GM12801 (cell line): ENCODE data around the gene ZNF777.

ENCODE experiments used
- TF ChIP-seq, protein P1 (sequence below): IDR thresholded peaks from one replicate; pipeline ENCODE4 v1.5.1; 2011; ENCODE audit warnings: control low read depth; ENCODE audit not compliant: insufficient read length; ENCODE audit errors: extremely low read depth

Gene ZNF777

DNA sequence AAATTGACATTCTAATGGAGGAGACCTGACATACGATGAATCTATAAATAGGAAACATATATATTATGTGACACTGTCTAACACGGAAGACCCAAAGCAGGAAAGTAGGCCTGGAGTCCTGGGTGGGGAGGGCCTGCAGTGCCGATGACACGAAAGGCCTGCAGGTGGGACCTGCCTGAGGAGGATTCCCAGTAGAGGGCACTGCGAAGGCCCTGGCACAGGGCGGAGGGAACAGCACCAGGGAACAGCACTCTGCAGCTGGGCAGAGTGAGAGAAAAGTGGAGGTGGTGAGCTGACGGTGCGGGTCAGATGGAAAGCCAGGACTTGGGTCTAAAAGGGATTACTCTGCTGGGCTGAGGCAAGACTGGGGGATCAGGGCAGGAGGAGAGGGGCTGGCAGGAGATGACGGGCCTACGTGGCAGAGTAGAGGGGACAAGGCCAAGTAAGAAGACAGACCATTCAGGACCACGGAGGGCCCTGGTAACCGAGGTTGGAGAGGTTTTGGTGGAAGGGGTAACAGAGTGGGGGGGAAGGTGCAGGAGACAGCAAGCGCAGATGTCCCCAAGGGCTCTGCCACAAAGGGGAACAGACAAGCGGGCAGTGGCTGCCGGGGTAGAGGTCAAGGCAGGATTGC lies 28.6 kb upstream of the ZNF777 start:
- TF ChIP-seq, protein P1, sequence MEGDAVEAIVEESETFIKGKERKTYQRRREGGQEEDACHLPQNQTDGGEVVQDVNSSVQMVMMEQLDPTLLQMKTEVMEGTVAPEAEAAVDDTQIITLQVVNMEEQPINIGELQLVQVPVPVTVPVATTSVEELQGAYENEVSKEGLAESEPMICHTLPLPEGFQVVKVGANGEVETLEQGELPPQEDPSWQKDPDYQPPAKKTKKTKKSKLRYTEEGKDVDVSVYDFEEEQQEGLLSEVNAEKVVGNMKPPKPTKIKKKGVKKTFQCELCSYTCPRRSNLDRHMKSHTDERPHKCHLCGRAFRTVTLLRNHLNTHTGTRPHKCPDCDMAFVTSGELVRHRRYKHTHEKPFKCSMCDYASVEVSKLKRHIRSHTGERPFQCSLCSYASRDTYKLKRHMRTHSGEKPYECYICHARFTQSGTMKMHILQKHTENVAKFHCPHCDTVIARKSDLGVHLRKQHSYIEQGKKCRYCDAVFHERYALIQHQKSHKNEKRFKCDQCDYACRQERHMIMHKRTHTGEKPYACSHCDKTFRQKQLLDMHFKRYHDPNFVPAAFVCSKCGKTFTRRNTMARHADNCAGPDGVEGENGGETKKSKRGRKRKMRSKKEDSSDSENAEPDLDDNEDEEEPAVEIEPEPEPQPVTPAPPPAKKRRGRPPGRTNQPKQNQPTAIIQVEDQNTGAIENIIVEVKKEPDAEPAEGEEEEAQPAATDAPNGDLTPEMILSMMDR, result no peak

DNA sequence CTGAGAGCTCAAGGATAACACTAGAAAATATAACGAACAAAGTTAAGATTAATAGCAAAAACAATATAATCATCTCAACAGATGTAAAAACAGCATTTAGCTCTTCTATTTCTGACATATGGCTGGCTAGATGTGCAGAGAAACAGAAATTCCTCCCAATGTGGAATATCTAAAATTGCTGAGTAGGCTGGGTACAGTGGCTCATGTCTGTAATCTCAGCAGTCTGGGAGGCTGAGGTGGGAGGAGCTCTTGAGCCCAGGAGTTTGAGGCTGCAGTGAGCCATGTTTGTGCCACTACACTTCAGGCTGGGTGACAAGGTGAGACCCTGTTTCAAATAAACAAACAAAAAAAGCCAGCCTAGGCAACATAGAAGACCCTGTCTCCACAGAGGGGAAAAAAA lies 18.7 kb upstream of the ZNF777 start:
- TF ChIP-seq, protein P1, result no peak

DNA sequence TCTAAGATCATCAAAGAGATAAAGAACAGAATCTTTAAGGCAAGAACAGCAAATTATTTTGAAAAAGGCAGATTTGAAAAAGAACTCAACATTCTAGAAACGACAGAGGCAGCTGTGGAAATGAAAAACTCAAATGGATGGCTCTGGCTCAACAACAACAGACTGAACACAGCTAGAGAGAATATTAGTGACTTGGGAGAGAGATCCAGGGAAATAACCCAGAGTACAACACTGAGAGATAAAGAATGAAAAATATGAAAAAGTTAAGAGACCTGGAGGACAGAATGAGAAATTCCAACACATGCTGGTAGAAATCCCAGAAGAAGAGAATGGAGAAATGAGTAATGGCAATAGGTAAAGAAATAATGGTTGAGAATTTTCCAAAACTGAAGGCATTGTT lies 17.9 kb upstream of the ZNF777 start:
- TF ChIP-seq, protein P1, result no peak

DNA sequence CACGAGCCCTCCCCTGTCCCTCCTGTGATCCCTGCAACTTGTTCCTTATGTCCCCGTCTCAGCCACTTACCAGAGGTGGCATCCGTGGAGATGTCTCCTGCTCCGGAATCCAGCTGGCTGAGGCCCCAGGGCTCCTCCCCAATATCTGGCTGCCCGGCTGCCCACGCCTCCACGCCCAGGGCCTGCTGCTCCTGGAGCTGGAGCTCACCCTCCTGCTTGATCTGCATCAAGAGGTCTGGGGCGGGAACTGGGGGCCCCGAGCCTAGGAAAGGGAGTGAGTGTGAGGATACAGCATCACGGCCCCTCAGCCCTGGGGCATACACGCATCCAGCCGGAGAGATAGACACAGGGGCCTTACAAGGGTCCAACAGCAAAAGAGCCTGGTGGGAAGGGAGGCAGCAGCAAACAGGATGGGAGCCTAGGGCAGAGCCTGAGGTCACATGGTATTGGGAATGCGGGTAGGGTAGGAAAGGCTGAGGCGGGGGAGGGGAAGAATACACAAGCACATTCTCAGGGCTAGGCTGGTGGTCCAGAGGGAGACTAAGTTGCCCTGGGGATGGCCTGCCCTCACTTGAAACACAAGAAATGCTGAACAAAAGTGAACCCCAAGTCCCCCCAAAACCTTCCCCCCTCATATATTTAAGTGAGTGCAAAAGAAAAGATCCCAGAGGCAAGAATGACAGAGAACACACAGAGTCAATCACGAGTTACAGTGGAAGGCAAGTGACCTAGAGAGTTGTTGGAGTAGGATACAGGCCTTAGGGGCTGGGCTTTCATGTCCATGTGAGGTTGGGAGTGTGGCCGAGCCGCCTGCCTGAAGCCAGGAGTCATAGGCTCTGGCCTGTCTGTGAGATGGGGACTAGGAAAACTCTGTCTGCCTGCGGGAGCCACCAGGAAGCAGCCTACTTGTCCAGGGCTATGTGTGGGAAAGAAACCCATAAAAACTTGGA lies 16.9 kb upstream of the ZNF777 start:
- TF ChIP-seq, protein P1, result no peak

DNA sequence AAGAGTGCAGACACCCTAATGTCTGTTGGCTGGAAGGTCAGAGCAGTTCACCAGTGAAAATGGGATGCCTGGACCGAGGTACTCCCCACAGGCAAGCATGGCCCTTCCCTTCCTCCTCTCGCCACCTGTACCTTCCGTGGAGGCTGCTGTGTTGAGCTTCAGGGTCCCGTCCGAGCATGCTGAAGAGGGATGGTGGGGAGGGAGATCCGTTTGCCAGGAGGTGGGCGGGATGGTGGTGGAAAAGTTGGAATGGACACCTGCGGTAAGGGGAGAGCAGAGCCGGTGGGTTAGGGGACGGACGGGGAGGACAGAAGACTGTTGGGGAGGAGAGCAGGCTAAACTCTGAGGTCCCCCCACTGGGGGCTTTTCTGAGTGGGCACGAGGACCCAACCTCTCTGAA lies 15.9 kb upstream of the ZNF777 start:
- TF ChIP-seq, protein P1, result no peak

DNA sequence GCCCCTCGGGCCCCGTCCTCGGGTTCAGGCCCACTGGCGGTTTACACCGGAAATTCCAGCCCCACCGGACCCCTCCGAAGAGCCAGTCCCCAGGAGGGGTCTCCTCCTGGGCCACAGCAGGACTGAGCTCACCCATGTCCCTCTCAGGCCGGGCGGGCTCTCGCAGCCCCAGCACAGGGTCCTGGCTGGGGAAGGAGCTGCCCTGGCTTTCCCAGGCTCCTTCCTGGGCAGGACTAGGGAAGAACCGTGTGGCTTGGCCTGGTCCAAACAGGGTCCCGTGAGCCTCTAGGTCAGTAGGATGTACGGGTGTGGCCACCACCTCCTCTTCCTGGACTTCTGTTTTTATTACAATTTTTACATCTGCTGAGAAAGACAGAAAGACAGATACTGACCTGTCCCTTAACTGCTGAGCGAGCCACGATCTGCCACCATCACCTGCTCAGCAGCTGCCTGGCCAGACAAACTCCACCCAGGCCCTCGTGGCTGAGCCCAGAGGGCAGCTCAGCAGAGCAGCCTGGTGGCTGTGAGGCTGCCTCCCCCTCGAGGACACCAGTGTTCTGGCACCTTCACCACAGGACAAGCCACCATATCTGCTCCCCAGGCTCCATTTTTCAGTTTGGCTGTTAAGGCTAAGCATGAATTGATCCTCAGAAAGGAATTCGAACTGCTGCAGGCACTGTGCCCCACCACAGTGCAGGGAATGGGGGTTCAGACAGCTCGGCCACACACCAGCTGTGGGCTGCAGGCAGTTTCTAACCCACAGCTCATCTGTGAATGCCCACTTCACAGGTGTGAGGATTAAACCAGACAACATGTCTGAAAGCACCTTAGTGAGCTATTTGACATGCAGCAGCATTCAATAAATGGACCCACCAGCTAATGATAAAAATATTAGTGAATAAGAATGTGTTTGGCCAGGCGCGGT lies 14.5 kb upstream of the ZNF777 start:
- TF ChIP-seq, protein P1, result no peak
